Measurements from ENCODE around the gene MYOM3.

Gene MYOM3

GRCh38 chr1:24067978-24068377 is 44.0 kb downstream of the MYOM3 start:
- Histone ChIP-seq H3K9ac (ENCODE audit: insufficient read length, low read depth) (no peak overlapping the region), H3K36me3 (ENCODE audit: insufficient read depth, insufficient read length, low read length) (no peaks in the 10 kb centered on the region), H3K4me1 (ENCODE audit: insufficient read depth, insufficient read length) (peaks cover 11% of the 10 kb centered on the region), H3K4me3 (ENCODE audit: insufficient read length, low read depth) (no peak overlapping the region), H3K9me3 (ENCODE audit: insufficient read depth, low read length) (no peaks in the 10 kb centered on the region), H3K27me3 (ENCODE audit: insufficient read depth, insufficient read length) (no peaks in the 10 kb centered on the region)
- DNase-seq (ENCODE audit: low read depth, low spot score), result no peak
- TF ChIP-seq YY1 (IDR thresholded peaks at IDR 0.05; ENCODE audit: insufficient read depth, insufficient read length) (no peak), SUZ12 (IDR thresholded peaks at IDR 0.05; ENCODE audit: extremely low read depth, insufficient read depth, insufficient read length) (no peak), ZNF274 (IDR thresholded peaks at IDR 0.05; ENCODE audit: low read depth, low read length) (no peak)

- DNase-seq (ENCODE audit: low read depth, low spot score), result no peak
- H3K4me1 ChIP-seq (ENCODE audit: insufficient read depth, insufficient read length), result peaks cover 5% of the 10 kb centered on the region
- H3K9ac ChIP-seq (ENCODE audit: insufficient read length, low read depth), result no peak overlapping the region
- H3K27me3 ChIP-seq (ENCODE audit: insufficient read depth, insufficient read length), result no peaks in the 10 kb centered on the region
- H3K9me3 ChIP-seq (ENCODE audit: insufficient read depth, low read length), result peaks cover 13% of the 10 kb centered on the region; the same call in 1 of the 2 replicates
- no peak overlapping the region for H3K4me3 ChIP-seq (ENCODE audit: insufficient read length, low read depth)
- TF ChIP-seq SUZ12 (IDR thresholded peaks at IDR 0.05; ENCODE audit: extremely low read depth, insufficient read depth, insufficient read length) (no peak), YY1 (IDR thresholded peaks at IDR 0.05; ENCODE audit: insufficient read depth, insufficient read length) (no peak), ZNF274 (IDR thresholded peaks at IDR 0.05; ENCODE audit: low read depth, low read length) (no peak)
- H3K36me3 ChIP-seq (ENCODE audit: insufficient read depth, insufficient read length, low read length), result no peaks in the 10 kb centered on the region
Observed at GRCh38 chr1:24065304-24065703, 46.6 kb downstream of the MYOM3 start.

GRCh38 chr1:24062221-24062620 is 49.7 kb downstream of the MYOM3 start:
- no peaks in the 10 kb centered on the region for H3K36me3 ChIP-seq (ENCODE audit: insufficient read depth, insufficient read length, low read length)
- TF ChIP-seq ZNF274 (IDR thresholded peaks at IDR 0.05; ENCODE audit: low read depth, low read length) (no peak), YY1 (IDR thresholded peaks at IDR 0.05; ENCODE audit: insufficient read depth, insufficient read length) (no peak), SUZ12 (IDR thresholded peaks at IDR 0.05; ENCODE audit: extremely low read depth, insufficient read depth, insufficient read length) (no peak)
- H3K4me3 ChIP-seq (ENCODE audit: insufficient read length, low read depth), result no peak overlapping the region
- peaks cover 5% of the 10 kb centered on the region for H3K4me1 ChIP-seq (ENCODE audit: insufficient read depth, insufficient read length)
- H3K27me3 ChIP-seq (ENCODE audit: insufficient read depth, insufficient read length), result no peaks in the 10 kb centered on the region
- DNase-seq (ENCODE audit: low read depth, low spot score), result no peak
- H3K9me3 ChIP-seq (ENCODE audit: insufficient read depth, low read length), result peaks cover 13% of the 10 kb centered on the region; the same call in 1 of the 2 replicates
- H3K9ac ChIP-seq (ENCODE audit: insufficient read length, low read depth), result no peak overlapping the region

- no peak for TF ChIP-seq YY1 (IDR thresholded peaks at IDR 0.05; ENCODE audit: insufficient read depth, insufficient read length)
- TF ChIP-seq SUZ12 (IDR thresholded peaks at IDR 0.05; ENCODE audit: extremely low read depth, insufficient read depth, insufficient read length), result no peak
- TF ChIP-seq ZNF274 (IDR thresholded peaks at IDR 0.05; ENCODE audit: low read depth, low read length), result no peak
- no peak overlapping the region for H3K4me3 ChIP-seq (ENCODE audit: insufficient read length, low read depth)
- peaks cover 13% of the 10 kb centered on the region; the same call in 1 of the 2 replicates for H3K9me3 ChIP-seq (ENCODE audit: insufficient read depth, low read length)
- no peak for DNase-seq (ENCODE audit: low read depth, low spot score)
- peaks cover 2% of the 10 kb centered on the region for H3K4me1 ChIP-seq (ENCODE audit: insufficient read depth, insufficient read length)
- no peak overlapping the region for H3K9ac ChIP-seq (ENCODE audit: insufficient read length, low read depth)
- no peaks in the 10 kb centered on the region for H3K36me3 ChIP-seq (ENCODE audit: insufficient read depth, insufficient read length, low read length)
- no peaks in the 10 kb centered on the region for H3K27me3 ChIP-seq (ENCODE audit: insufficient read depth, insufficient read length)
Observed at GRCh38 chr1:24060482-24060881, 51.5 kb downstream of the MYOM3 start.

- no peak for DNase-seq (ENCODE audit: low read depth, low spot score)
- H3K9ac ChIP-seq (ENCODE audit: insufficient read length, low read depth), result no peak overlapping the region
- no peaks in the 10 kb centered on the region for H3K36me3 ChIP-seq (ENCODE audit: insufficient read depth, insufficient read length, low read length)
- H3K4me1 ChIP-seq (ENCODE audit: insufficient read depth, insufficient read length), result no peaks in the 10 kb centered on the region
- H3K9me3 ChIP-seq (ENCODE audit: insufficient read depth, low read length), result peaks cover 13% of the 10 kb centered on the region; the same call in 1 of the 2 replicates
- H3K4me3 ChIP-seq (ENCODE audit: insufficient read length, low read depth), result no peak overlapping the region
- TF ChIP-seq YY1 (IDR thresholded peaks at IDR 0.05; ENCODE audit: insufficient read depth, insufficient read length), result no peak
- no peak for TF ChIP-seq ZNF274 (IDR thresholded peaks at IDR 0.05; ENCODE audit: low read depth, low read length)
- TF ChIP-seq SUZ12 (IDR thresholded peaks at IDR 0.05; ENCODE audit: extremely low read depth, insufficient read depth, insufficient read length), result no peak
- H3K27me3 ChIP-seq (ENCODE audit: insufficient read depth, insufficient read length), result no peaks in the 10 kb centered on the region
Observed at GRCh38 chr1:24058671-24059455, 53.1 kb downstream of the MYOM3 start.

- no peak for DNase-seq (ENCODE audit: low read depth, low spot score)
- TF ChIP-seq ZNF274 (IDR thresholded peaks at IDR 0.05; ENCODE audit: low read depth, low read length) (no peak), SUZ12 (IDR thresholded peaks at IDR 0.05; ENCODE audit: extremely low read depth, insufficient read depth, insufficient read length) (no peak), YY1 (IDR thresholded peaks at IDR 0.05; ENCODE audit: insufficient read depth, insufficient read length) (no peak)
- Histone ChIP-seq H3K9me3 (ENCODE audit: insufficient read depth, low read length) (peaks cover 5% of the 10 kb centered on the region; the same call in 1 of the 2 replicates), H3K4me3 (ENCODE audit: insufficient read length, low read depth) (no peak overlapping the region), H3K4me1 (ENCODE audit: insufficient read depth, insufficient read length) (no peaks in the 10 kb centered on the region), H3K9ac (ENCODE audit: insufficient read length, low read depth) (no peak overlapping the region), H3K27me3 (ENCODE audit: insufficient read depth, insufficient read length) (no peaks in the 10 kb centered on the region), H3K36me3 (ENCODE audit: insufficient read depth, insufficient read length, low read length) (no peaks in the 10 kb centered on the region)
Observed at GRCh38 chr1:24057171-24057570, 54.8 kb downstream of the MYOM3 start.

GRCh38 chr1:24055681-24056080 is 56.3 kb downstream of the MYOM3 start:
- H3K4me3 ChIP-seq (ENCODE audit: insufficient read length, low read depth), result no peak overlapping the region
- TF ChIP-seq ZNF274 (IDR thresholded peaks at IDR 0.05; ENCODE audit: low read depth, low read length) (no peak), SUZ12 (IDR thresholded peaks at IDR 0.05; ENCODE audit: extremely low read depth, insufficient read depth, insufficient read length) (no peak), YY1 (IDR thresholded peaks at IDR 0.05; ENCODE audit: insufficient read depth, insufficient read length) (no peak)
- DNase-seq (ENCODE audit: low read depth, low spot score), result no peak
- H3K36me3 ChIP-seq (ENCODE audit: insufficient read depth, insufficient read length, low read length), result no peaks in the 10 kb centered on the region
- H3K9ac ChIP-seq (ENCODE audit: insufficient read length, low read depth), result no peak overlapping the region
- no peaks in the 10 kb centered on the region for H3K9me3 ChIP-seq (ENCODE audit: insufficient read depth, low read length)
- H3K27me3 ChIP-seq (ENCODE audit: insufficient read depth, insufficient read length), result no peaks in the 10 kb centered on the region
- no peaks in the 10 kb centered on the region for H3K4me1 ChIP-seq (ENCODE audit: insufficient read depth, insufficient read length)
